Measurements from ENCODE around the gene CASZ1.

DNA sequence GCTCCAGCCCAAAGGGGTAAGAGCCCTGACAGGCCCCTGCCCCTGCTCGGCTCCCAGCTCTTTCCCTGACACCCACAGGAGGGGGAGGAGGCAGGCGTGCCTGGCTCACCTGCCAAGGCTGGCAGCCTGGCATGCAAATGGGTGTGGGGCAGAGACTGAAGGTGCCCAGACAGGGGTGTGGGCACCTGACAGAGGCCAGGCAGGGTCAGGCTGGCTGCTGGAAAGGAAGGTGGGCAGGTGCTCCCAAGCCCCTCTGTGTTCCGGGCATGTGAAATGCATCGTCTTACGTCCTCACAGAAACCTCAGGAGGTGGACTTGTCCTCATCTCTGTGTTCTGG lies 19.4 kb upstream of the CASZ1 start:
- TF ChIP-seq, protein P1, sequence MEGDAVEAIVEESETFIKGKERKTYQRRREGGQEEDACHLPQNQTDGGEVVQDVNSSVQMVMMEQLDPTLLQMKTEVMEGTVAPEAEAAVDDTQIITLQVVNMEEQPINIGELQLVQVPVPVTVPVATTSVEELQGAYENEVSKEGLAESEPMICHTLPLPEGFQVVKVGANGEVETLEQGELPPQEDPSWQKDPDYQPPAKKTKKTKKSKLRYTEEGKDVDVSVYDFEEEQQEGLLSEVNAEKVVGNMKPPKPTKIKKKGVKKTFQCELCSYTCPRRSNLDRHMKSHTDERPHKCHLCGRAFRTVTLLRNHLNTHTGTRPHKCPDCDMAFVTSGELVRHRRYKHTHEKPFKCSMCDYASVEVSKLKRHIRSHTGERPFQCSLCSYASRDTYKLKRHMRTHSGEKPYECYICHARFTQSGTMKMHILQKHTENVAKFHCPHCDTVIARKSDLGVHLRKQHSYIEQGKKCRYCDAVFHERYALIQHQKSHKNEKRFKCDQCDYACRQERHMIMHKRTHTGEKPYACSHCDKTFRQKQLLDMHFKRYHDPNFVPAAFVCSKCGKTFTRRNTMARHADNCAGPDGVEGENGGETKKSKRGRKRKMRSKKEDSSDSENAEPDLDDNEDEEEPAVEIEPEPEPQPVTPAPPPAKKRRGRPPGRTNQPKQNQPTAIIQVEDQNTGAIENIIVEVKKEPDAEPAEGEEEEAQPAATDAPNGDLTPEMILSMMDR (IDR thresholded peaks at IDR 0.05; ENCODE audit: extremely low read depth in 1 of 2, insufficient read depth in 1 of 2, low read depth in 1 of 2, low read length in 2 of 2), result no peak
- TF ChIP-seq POLR2A (IDR thresholded peaks at IDR 0.05; ENCODE audit: low read depth, low read length), result no peak
- no peak for TF ChIP-seq POLR2AphosphoS5 (IDR thresholded peaks at IDR 0.05; ENCODE audit: insufficient read depth, low read depth, low read length)
- TF ChIP-seq, protein P2, sequence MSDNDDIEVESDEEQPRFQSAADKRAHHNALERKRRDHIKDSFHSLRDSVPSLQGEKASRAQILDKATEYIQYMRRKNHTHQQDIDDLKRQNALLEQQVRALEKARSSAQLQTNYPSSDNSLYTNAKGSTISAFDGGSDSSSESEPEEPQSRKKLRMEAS (IDR thresholded peaks at IDR 0.05; ENCODE audit: insufficient read depth, insufficient read length), result no peak
- no peak for TF ChIP-seq EZH2 (IDR thresholded peaks at IDR 0.05; ENCODE audit: borderline replicate concordance, low read depth, low read length, severe bottlenecking)
